GM21723 (cell line): ENCODE results near the gene ERCC1.
A peak's percentile ranks its signal among the peaks of the same experiment; 100 is the strongest.

ENCODE experiments used
- ATAC-seq: cut with Tn5 transposase; IDR thresholded peaks from one replicate; pipeline ENCODE4 v1.9.1; 2021; ENCODE audit warnings: mild to moderate bottlenecking, moderate library complexity; ENCODE audit not compliant: unreplicated experiment

ERCC1 gene

DNA sequence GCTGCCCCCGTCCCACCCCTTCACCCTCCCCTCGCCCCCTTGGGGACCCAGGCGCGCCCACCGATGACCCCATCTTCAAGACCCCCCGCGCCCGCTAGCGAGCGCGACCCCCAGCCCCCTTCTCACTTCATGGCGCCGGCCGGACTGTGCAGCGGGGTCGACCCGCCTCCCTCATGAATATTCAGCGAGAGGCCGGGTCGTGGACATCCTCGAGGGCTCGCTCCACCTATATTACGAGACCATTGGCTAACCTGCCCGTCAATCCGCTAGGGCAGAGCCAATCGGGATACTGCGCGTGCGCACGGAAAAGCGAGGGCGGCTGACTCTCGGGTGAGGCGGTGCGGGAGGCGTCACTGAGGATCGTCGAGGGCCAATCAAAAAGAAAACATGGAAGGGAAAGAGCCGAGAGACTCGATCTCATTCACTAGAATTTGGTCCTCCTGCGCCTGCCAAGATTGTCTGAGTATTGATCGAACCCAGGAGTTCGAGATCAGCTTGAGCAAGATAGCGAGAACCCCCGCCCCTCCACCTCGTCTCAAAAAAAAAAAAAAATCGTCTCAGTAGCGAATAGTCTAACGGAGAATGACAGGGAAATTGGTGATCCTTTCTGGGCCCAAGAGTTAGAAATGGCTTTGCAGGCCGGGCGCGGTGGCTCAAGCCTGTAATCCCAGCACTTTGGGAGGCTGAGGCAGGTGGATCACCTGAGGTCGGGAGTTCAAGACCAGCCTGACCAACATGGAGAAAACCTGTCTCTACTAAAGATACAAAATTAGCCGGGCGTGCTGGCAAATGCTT lies 53.1 kb downstream of the ERCC1 start, which contains the start of gene ERCC2:
Gene ERCC2, minus strand, starts transcription at position 164 of the 795 bp plus-strand sequence. Its CDS starts 33 bp downstream, at position 131.
- peak; percentile 93 for ATAC-seq

GRCh38 chr19:45368737-45369340 lies 54.9 kb downstream of the ERCC1 start:
- no peak for ATAC-seq

DNA sequence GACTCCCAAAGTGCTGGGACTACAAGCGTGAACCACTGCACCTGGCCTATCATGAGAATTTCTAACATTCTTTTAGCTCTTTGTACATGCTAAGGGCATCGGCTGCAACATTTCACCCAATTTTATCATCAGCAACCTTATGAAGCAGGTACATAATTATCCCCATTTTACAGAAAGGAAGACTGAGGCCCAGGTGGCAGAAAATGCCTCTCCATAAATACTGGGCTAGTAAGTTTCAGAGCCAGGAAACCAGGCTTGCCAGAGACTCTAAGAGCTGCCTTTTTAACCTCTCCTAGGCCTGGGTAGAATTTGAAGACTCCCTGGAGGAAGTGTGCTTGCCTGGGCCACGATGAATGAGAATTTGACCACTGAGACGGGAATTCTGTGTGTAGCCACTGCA lies 55.6 kb downstream of the ERCC1 start:
- no peak for ATAC-seq

- ATAC-seq: no peak
These were observed 59.0 kb downstream of the ERCC1 start for GRCh38 chr19:45364696-45365095.

DNA sequence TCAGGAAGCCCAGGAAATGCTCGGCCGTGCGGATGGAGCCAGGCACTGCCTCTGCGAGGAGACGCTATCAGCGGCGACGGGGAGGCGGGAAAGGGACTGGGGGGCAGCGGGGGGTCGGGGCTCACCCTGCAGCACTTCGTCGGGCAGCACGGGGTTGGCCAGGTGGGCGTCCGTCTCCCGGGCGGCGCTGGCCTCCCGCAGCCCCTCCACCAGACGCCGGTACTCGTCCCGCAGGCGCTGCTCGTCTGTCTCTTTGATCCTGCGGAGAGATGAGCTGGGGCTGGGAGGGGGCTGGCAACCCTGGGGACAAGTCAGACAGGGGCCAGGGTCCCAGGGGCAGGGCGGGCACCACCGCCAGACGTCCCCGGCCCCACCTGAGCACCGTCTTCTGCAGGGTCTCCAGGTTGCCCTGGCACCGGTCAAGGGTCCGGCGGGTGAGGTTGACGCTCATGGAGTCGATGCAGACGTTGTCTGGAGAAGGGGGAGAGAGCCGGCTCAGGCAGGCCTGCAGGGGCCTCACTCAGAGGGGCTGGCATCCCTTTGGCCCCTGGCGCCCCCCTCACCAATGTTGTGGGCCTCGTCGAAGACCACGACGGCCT lies 59.8 kb downstream of the ERCC1 start:
- no peak for ATAC-seq

DNA sequence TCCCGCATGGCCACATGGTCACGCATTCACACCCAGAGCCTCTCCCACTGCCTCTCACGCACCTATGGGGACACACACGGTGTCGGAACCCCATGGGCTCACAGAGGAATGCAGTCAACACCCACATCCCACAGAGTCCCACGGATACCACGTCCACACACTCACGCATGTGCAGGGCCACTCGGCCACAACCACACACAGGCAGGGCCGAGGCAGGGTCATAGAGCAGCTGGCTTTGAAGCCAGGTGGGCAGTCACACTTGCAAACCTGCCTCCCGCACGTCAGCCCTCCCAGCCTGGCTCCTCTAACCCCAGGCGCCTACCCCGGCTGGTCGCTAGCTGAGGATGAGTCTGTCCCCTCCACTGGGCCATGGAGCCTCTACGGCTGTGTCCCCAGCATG lies 61.4 kb downstream of the ERCC1 start:
- ATAC-seq: no peak

GRCh38 chr19:45361608-45362007 lies 62.1 kb downstream of the ERCC1 start:
- ATAC-seq: no peak

- no peak for ATAC-seq
These were observed 65.4 kb downstream of the ERCC1 start for GRCh38 chr19:45358213-45358792.

DNA sequence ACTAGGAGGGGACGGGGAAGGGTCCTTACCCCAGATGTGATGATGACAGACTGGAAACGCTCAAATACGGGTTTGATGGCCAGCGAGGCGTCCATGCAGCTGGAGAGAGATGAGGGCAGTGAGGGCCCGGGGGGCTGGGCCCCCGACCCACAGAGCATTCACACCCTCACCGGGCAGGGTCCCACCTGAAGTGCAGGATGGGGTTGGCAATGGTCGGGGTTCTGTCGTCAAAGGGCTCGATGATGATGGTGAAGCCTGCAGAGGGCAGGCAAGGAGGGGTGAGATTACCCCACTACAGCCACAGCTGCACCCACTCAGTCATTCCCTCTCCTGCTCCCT lies 66.3 kb downstream of the ERCC1 start:
- no peak for ATAC-seq
